Muscle of leg (tissue), 16 donors: Measurements from ENCODE around the gene PPM1A. TPM values are rescaled to one million over a fixed set of nuclear protein-coding genes. Genes with fewer than 3 reads are reported as not detected.

Experiments used
- DNase-seq: peaks from one replicate; pipeline ENCODE4 v3.0.0; 2013
- H3K27ac ChIP-seq: one replicate; pipeline ENCODE4 v1.5.1; 2013; ENCODE audit warnings: mild to moderate bottlenecking, low read length, control low read depth
- H3K27me3 ChIP-seq: one replicate; pipeline ENCODE4 v1.6.1; 2013; ENCODE audit warnings: low read length; ENCODE audit not compliant: control insufficient read depth, insufficient read depth
- H3K36me3 ChIP-seq: one replicate; pipeline ENCODE4 v1.6.1; 2013; ENCODE audit warnings: low read length; ENCODE audit not compliant: control insufficient read depth, insufficient read depth
- H3K4me1 ChIP-seq: one replicate; pipeline ENCODE4 v1.6.1; 2013; ENCODE audit warnings: low read length; ENCODE audit not compliant: control insufficient read depth, insufficient read depth
- H3K4me3 ChIP-seq: one replicate; pipeline ENCODE4 v1.5.1; 2013; ENCODE audit warnings: low read length, control low read depth
- H3K9me3 ChIP-seq: replicated peaks from 2 replicates; pipeline ENCODE4 v1.6.1; 2013; ENCODE audit warnings: low read depth, low read length; ENCODE audit not compliant: control insufficient read depth
- WGBS: methylation state at CpG from one replicate; pipeline ENCODE4 v1.1.5; 2013; ENCODE audit warnings: missing lambda C conversion rate; ENCODE audit not compliant: insufficient coverage; 5-methylcytosine and 5-hydroxymethylcytosine counted together
- long read RNA-seq, 11 donors: transcript quantifications; one replicate each; lab custom pipeline, GENCODE V29; 2026
- polyA plus RNA-seq, 8 donors: library from polyadenylated mRNA; unstranded; fragments of 120-200 nt; gene quantifications; one replicate each; pipeline versions ENCODE4 v1.2.1 to v1.2.3, GENCODE V29; 2013; ENCODE audit warnings: inconsistent platforms in 1 of 8, low replicate concordance in 1 of 8; ENCODE audit not compliant: insufficient read length in 8 of 8, insufficient read depth in 1 of 8
- total RNA-seq: library from RNA; stranded (reverse); fragments of 120-200 nt; gene quantifications from one replicate; pipeline ENCODE4 v1.2.4, GENCODE V29; 2013

Gene PPM1A
- 31.8 TPM for total RNA-seq
- polyA plus RNA-seq = 10 to 100 TPM; 42.8 to 60.0 (median 54.8) TPM
- long read RNA-seq, donor 1, full-length matches to known transcripts = 6 of 6 reads
- long read RNA-seq, donor 1, partial matches to known transcripts = 0 of 6 reads
- long read RNA-seq, donor 1, other reads (novel, unspliced or antisense) = 0 of 6 reads
- long read RNA-seq, donor 2, full-length matches to known transcripts = 1 of 1 reads
- long read RNA-seq, donor 2, partial matches to known transcripts = 0 of 1 reads
- long read RNA-seq, donor 2, other reads (novel, unspliced or antisense) = 0 of 1 reads
- long read RNA-seq, donor 3, full-length matches to known transcripts = 12 of 12 reads
- long read RNA-seq, donor 3, partial matches to known transcripts = 0 of 12 reads
- long read RNA-seq, donor 3, other reads (novel, unspliced or antisense) = 0 of 12 reads
- long read RNA-seq, donor 4, full-length matches to known transcripts = 11 of 11 reads
- long read RNA-seq, donor 4, partial matches to known transcripts = 0 of 11 reads
- long read RNA-seq, donor 4, other reads (novel, unspliced or antisense) = 0 of 11 reads
- long read RNA-seq, donor 5, full-length matches to known transcripts = 9 of 15 reads
- long read RNA-seq, donor 5, partial matches to known transcripts = 6 of 15 reads
- long read RNA-seq, donor 5, other reads (novel, unspliced or antisense) = 0 of 15 reads
- long read RNA-seq, donor 6, full-length matches to known transcripts = 12 of 12 reads
- long read RNA-seq, donor 6, partial matches to known transcripts = 0 of 12 reads
- long read RNA-seq, donor 6, other reads (novel, unspliced or antisense) = 0 of 12 reads
- long read RNA-seq, donor 7, full-length matches to known transcripts = 6 of 6 reads
- long read RNA-seq, donor 7, partial matches to known transcripts = 0 of 6 reads
- long read RNA-seq, donor 7, other reads (novel, unspliced or antisense) = 0 of 6 reads
- long read RNA-seq, donor 8, full-length matches to known transcripts = 5 of 5 reads
- long read RNA-seq, donor 8, partial matches to known transcripts = 0 of 5 reads
- long read RNA-seq, donor 8, other reads (novel, unspliced or antisense) = 0 of 5 reads
- long read RNA-seq, donor 9, full-length matches to known transcripts = 3 of 3 reads
- long read RNA-seq, donor 9, partial matches to known transcripts = 0 of 3 reads
- long read RNA-seq, donor 9, other reads (novel, unspliced or antisense) = 0 of 3 reads
- long read RNA-seq, donor 10, full-length matches to known transcripts = 10 of 21 reads
- long read RNA-seq, donor 10, partial matches to known transcripts = 11 of 21 reads
- long read RNA-seq, donor 10, other reads (novel, unspliced or antisense) = 0 of 21 reads
- long read RNA-seq, donor 11, full-length matches to known transcripts = 4 of 4 reads
- long read RNA-seq, donor 11, partial matches to known transcripts = 0 of 4 reads
- long read RNA-seq, donor 11, other reads (novel, unspliced or antisense) = 0 of 4 reads

DNA sequence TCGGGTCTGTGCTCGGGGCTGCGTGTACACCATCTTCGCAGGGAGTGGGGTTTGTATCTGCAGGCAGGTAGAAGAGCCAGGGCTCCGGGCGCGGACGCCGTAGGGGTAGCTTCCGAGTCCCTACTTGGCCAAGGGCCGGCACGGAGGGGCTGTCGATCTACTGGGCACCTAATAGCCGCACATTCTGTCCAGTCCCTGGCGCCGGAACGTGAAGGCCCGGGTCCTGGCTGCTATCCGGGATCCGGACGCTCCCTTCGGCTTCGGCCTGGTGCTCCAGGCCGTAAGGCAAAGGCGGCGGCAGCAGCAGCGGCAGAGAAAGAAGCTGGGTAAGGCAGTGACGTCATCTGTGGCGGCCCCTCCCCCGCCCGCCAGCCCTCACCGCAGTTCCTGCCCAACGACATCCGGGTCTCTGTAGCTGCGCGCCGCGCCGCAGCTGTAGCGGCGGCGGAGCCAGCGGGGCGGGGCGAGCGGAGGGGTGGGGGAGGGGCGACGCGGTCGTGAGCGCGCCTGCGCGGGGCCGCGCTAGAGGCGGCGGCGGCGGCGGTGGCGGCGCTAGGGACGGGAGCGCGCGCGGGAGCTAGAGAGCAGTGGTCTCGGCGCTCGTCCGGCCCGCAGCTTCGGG lies at the start of gene PPM1A:
Gene PPM1A (plus strand): TSS at position 525 of the 622 bp plus-strand sequence. CDS start 33,483 bp downstream, outside the sequence.
- under 1% methylated on average over 58 of the region's 74 CpGs for WGBS

GRCh38 chr14:60199321-60199720 lies 49.7 kb upstream of the PPM1A start:
- no peak for DNase-seq
- no peaks in the 10 kb centered on the region for H3K36me3 ChIP-seq
- no peak overlapping the region for H3K4me3 ChIP-seq
- peaks cover 2% of the 10 kb centered on the region for H3K4me1 ChIP-seq
- no peak overlapping the region for H3K27ac ChIP-seq
- peaks cover 3% of the 10 kb centered on the region for H3K9me3 ChIP-seq
- peaks cover 3% of the 10 kb centered on the region for H3K27me3 ChIP-seq

More for the DNA sequence above, at the start of gene PPM1A:
- H3K4me1 ChIP-seq = peaks cover 2% of the 10 kb centered on the region
- peak within 1 kb of the TSS; percentile 99 for H3K27ac ChIP-seq
- H3K27me3 ChIP-seq = no peaks in the 10 kb centered on the region
- no peaks in the 10 kb centered on the region for H3K36me3 ChIP-seq
- no peaks in the 10 kb centered on the region for H3K9me3 ChIP-seq
- H3K4me3 ChIP-seq = peak within 1 kb of the TSS; percentile 68
- DNase-seq = peak; percentile 98

GRCh38 chr14:60204104-60204842 lies 44.7 kb upstream of the PPM1A start:
- WGBS = 24% methylated on average over 3 of the region's 8 CpGs
- no peaks in the 10 kb centered on the region for H3K36me3 ChIP-seq
- H3K4me3 ChIP-seq = no peak overlapping the region
- peaks cover 5% of the 10 kb centered on the region for H3K4me1 ChIP-seq
- H3K27ac ChIP-seq = peak overlapping the region; percentile 60
- no peak for DNase-seq
- H3K27me3 ChIP-seq = no peaks in the 10 kb centered on the region
- no peaks in the 10 kb centered on the region for H3K9me3 ChIP-seq

DNA sequence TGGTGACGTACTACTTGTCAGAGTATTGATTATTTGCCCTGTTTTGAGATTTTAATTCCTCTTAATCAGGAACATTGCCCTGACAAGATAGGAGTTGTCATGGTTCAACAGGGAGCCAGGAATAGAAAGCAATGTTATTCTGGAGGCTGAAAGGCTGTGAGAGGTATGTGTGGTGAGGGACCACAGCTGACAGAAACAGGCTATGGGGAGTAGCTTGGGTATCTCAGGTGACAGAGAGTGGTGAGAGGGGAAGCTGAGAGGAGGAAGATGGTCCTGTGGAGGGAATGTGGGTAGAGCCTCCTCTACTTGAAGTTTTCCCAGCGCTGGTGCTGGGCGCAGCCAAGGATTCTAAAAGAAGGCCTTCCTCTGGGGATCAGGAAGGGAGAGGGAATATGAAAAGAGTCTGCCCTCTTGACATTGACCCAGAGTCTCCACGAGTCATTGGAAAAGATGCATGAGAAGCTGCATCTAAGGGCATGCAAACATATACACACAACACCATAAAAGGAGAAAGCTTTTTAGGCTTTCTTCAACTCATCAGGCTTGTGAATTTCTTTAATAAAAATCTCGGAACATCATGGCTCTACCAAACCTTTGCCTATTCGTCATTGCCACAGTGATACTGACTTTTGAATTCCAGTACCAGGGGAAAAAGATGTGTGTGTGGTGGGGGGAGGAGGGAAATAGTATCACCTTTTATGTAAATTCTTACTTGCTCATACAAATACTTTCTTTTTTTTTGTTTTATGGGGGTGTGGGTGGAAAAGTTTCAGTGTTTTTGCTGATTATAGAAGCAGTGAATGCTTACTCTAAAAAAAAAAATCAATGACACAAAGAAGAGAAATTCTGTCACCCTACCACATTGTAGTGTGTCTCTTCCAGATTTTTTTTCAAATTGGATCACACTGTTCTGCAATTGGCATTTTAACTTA lies 43.9 kb upstream of the PPM1A start:
- Histone ChIP-seq H3K36me3 (no peaks in the 10 kb centered on the region), H3K4me1 (peaks cover 5% of the 10 kb centered on the region), H3K27me3 (no peaks in the 10 kb centered on the region), H3K27ac (peak overlapping the region; percentile 60), H3K4me3 (no peak overlapping the region), H3K9me3 (no peaks in the 10 kb centered on the region)
- DNase-seq = peak; percentile 24
- whole genome bisulfite sequencing = no CpG with 5 or more reads among the region's 6 CpGs

- peaks cover 5% of the 10 kb centered on the region for H3K4me1 ChIP-seq
- no peaks in the 10 kb centered on the region for H3K27me3 ChIP-seq
- no peak for DNase-seq
- no peak overlapping the region for H3K27ac ChIP-seq
- no peaks in the 10 kb centered on the region for H3K9me3 ChIP-seq
- H3K36me3 ChIP-seq = no peaks in the 10 kb centered on the region
- no peak overlapping the region for H3K4me3 ChIP-seq
- no CpG with 5 or more reads among the region's 7 CpGs for WGBS
These were observed 42.8 kb upstream of the PPM1A start for GRCh38 chr14:60206249-60206670.

DNA sequence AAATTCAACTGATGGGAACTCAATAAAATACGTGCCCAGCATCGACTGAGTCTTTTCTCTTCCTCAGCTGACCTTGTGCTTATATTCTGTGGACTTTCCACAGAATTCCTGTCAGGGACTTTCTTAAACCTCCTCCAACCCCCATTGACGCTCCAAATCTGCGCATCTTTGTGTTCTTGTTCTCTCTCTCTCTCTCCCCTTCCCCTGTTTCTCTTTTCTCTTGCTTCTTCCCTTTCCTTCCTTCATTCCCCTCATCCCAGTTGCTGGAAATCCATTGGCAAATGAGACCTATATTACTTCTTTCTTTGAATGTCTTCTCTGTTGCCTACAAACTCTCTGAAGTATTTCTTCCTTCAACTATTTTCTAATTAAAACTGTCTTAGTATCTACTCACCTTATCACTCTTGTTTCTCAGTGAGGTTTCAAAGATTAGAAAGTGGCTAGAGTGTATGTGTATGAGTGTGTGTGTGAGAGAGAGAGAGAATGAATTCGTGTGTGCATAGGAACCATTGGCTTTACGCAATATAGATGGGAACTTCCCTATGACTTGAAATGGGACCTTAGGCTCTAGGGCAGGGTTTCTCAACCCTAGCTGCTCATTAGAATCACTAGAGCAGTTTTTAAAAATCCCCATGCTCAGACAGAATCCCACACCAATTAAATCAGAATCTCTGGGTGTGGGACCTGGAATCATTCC lies 42.0 kb upstream of the PPM1A start:
- H3K27ac ChIP-seq = no peak overlapping the region
- H3K27me3 ChIP-seq = no peaks in the 10 kb centered on the region
- no peaks in the 10 kb centered on the region for H3K36me3 ChIP-seq
- H3K4me3 ChIP-seq = no peak overlapping the region
- 97% methylated on average over 4 of the region's 6 CpGs for WGBS
- H3K9me3 ChIP-seq = no peaks in the 10 kb centered on the region
- no peak for DNase-seq
- peaks cover 5% of the 10 kb centered on the region for H3K4me1 ChIP-seq

DNA sequence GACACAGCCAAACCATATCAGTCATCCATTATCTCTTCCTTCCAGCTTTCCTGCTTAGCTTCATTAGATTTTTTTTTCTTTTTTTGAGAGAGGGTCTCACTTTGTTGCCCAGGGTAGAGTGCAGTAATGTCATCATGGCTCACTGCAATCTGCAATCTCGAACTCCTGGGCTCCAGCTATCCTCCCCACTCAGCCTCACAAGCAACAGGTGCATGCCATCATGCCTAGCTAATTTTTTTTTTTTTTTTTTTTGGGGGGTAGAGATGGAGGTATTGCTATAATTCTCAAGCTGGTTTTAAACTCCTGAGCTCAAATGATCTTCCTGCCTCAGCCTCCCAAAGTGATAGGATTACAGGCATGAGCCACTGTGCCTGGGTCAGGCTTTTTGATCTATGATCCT lies 38.3 kb upstream of the PPM1A start:
- H3K4me1 ChIP-seq = no peaks in the 10 kb centered on the region
- H3K4me3 ChIP-seq = no peak overlapping the region
- WGBS = no CpG with 5 or more reads among the region's 1 CpG
- no peaks in the 10 kb centered on the region for H3K36me3 ChIP-seq
- no peak for DNase-seq
- no peaks in the 10 kb centered on the region for H3K27me3 ChIP-seq
- H3K9me3 ChIP-seq = no peaks in the 10 kb centered on the region
- no peak overlapping the region for H3K27ac ChIP-seq

DNA sequence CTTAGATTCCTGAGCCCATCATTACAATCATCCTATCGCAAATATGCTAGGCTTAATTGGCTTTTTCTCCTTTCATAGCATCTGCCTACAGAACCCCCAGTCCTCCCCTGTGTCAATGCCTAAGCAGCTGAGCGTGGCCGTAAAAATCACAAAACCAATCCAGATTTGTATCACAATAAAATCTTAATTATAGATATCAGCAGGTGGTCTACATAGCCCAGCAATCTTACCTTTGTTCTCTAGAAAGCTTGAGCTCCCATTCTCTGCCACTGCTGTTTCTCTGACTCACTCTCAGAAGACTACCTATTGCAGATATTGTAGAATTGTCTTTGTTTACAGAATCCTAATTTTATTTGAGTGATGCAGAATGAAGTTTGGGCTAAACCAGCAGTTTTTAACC lies 37.9 kb upstream of the PPM1A start:
- 82% methylated on average over 1 of the region's 3 CpGs for WGBS
- Histone ChIP-seq H3K27ac (no peak overlapping the region), H3K27me3 (no peaks in the 10 kb centered on the region), H3K4me3 (no peak overlapping the region), H3K4me1 (peaks cover 2% of the 10 kb centered on the region), H3K36me3 (no peaks in the 10 kb centered on the region), H3K9me3 (no peaks in the 10 kb centered on the region)
- DNase-seq = no peak
